Ovary (tissue), 9 donors: ENCODE results near the gene NFATC2IP. TPM values are rescaled to one million over a fixed set of nuclear protein-coding genes. Genes with fewer than 3 reads are reported as not detected.

Experiments
- DNase-seq, 5 donors: peaks; one replicate each; pipeline ENCODE4 v3.0.0-alpha.2; 2019 to 2020
- H3K27ac ChIP-seq, 2 donors: fragments of 200-600 bp; one replicate each; pipeline versions ENCODE4 v1.5.1 to v1.8.0; 2019 to 2022
- H3K27me3 ChIP-seq: fragments of 200-600 bp; one replicate; pipeline ENCODE4 v1.8.0; 2022
- H3K36me3 ChIP-seq: fragments of 200-600 bp; sonication (generic); one replicate; pipeline ENCODE4 v1.5.1; 2019
- H3K4me1 ChIP-seq: one replicate; pipeline ENCODE4 v1.8.1; 2013; ENCODE audit warnings: mild to moderate bottlenecking, moderate library complexity; ENCODE audit not compliant: insufficient read depth
- H3K4me3 ChIP-seq: fragments of 200-600 bp; sonication (generic); one replicate; pipeline ENCODE4 v1.5.1; 2017
- H3K9me3 ChIP-seq, 2 donors: fragments of 200-600 bp in 1 of 2; sonication (generic) in 1 of 2; one replicate each; pipeline versions ENCODE4 v1.5.1 to v1.8.1; 2013 to 2019; ENCODE audit warnings: mild to moderate bottlenecking in 1 of 2, moderate library complexity in 1 of 2
- EP300 ChIP-seq: sonication (generic); formaldehyde crosslinking; IDR thresholded peaks from one replicate; pipeline ENCODE4 v1.6.1; 2017; ENCODE audit warnings: antibody characterized with exemption
- POLR2A ChIP-seq: fragments of 450-650 bp; IDR thresholded peaks from one replicate; pipeline ENCODE4 v1.6.1; 2017; ENCODE audit warnings: antibody characterized with exemption, mild to moderate bottlenecking, moderate library complexity
- WGBS, 3 donors: extraction: QIAGEN DNeasy Blood & Tissue Kit in 1 of 3; methylation state at CpG; one replicate each; pipeline versions ENCODE4 v1.1.5 to v1.1.7; 2013 to 2017; 5-methylcytosine and 5-hydroxymethylcytosine counted together
- intact Hi-C, 4 donors: fragments of 100-400 bp; cut with DNase I; formaldehyde crosslinking; loops; one replicate each; pipeline versions ENCODE4 v1.11.0 to v1.15.1; 2022 to 2023
- polyA plus RNA-seq, 2 donors: library from polyadenylated mRNA; stranded (reverse); fragments of 200-250 nt in 1 of 2; fragments of 350-450 nt in 1 of 2; fragmentation: Illumina TruSeq in 1 of 2; extraction: RNeasy Lipid Tissue Mini Kit (QIAGEN cat#74804) in 1 of 2; gene quantifications; one replicate each; pipeline ENCODE4 v1.2.3, GENCODE V29; 2013 to 2014
- total RNA-seq, 7 donors: library from RNA; depleted of rRNA in 2 of 7; stranded (reverse); fragments of >200 nt in 2 of 7; fragmentation: NEBNext Ultra II Directional in 3 of 7; extraction: Animal tissue kit (Norgen Biotek cat#: 25700) in 3 of 7; gene quantifications; one replicate each; pipeline versions ENCODE4 v1.1.0 to v1.2.4, GENCODE V29; 2016 to 2023
- TF ChIP-seq, protein P1 (sequence below), 3 donors: fragments of 450-650 bp in 2 of 3; fragments of 200-600 bp in 1 of 3; IDR thresholded peaks; one replicate each; pipeline versions ENCODE4 v1.5.1 to v1.8.0; 2016 to 2022; ENCODE audit warnings: antibody characterized with exemption in 3 of 3, mild to moderate bottlenecking in 1 of 3
- donor health status: DM: no; HTN: no; CAD: no; lungs with moderate emphysema.
- donor health status: DM: no; HTN: no; CAD: no.
- donor health status: Bipolar disorder and iron deficiency.
- donor health status: DM: yes; HTN: yes; CAD: no.
- donor health status: DM: no; HTN: no; CAD: no.
- donor health status: DM: yes; HTN: yes; CAD: no.

The NFATC2IP gene
- total and polyA plus RNA-seq, 9 donors = 17.9 to 31.5 (median 23.3) TPM

DNA sequence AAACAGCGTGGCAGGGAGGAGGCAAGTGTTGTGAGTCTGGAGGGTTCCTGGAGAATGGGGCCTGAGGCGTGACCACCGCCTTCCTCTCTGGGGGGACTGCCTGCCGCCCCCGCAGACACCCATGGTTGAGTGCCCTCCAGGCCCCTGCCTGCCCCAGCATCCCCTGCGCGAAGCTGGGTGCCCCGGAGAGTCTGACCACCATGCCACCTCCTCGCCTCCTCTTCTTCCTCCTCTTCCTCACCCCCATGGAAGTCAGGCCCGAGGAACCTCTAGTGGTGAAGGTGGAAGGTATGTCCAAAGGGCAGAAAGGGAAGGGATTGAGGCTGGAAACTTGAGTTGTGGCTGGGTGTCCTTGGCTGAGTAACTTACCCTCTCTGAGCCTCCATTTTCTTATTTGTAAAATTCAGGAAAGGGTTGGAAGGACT lies 18.9 kb upstream of the NFATC2IP start, which contains the start of gene CD19:
Gene CD19, plus strand, starts transcription at position 171 of the 425 bp plus-strand sequence. Its CDS starts 30 bp downstream, at position 201.
- WGBS, 3 donors = 88 to 92% (median 91%) methylated on average over 10 of the region's 10 CpGs
- Histone ChIP-seq H3K4me3 (no peak within 1 kb of the TSS), H3K27ac (no peak within 1 kb of the TSS), H3K27me3 (no peaks in the 10 kb centered on the region), H3K36me3 (no peaks in the 10 kb centered on the region), H3K9me3 (no peaks in the 10 kb centered on the region), H3K4me1 (peaks cover 5% of the 10 kb centered on the region)
- intact Hi-C loops = loop anchor here in 2 of 4 donors (2.0 to 10.0 kb wide), 2 partner anchors 17 to 107 kb away; partner anchors contain the start of gene ATXN2L (in 1 of the 2)
- DNase-seq = no peak
- TF ChIP-seq, protein P1, sequence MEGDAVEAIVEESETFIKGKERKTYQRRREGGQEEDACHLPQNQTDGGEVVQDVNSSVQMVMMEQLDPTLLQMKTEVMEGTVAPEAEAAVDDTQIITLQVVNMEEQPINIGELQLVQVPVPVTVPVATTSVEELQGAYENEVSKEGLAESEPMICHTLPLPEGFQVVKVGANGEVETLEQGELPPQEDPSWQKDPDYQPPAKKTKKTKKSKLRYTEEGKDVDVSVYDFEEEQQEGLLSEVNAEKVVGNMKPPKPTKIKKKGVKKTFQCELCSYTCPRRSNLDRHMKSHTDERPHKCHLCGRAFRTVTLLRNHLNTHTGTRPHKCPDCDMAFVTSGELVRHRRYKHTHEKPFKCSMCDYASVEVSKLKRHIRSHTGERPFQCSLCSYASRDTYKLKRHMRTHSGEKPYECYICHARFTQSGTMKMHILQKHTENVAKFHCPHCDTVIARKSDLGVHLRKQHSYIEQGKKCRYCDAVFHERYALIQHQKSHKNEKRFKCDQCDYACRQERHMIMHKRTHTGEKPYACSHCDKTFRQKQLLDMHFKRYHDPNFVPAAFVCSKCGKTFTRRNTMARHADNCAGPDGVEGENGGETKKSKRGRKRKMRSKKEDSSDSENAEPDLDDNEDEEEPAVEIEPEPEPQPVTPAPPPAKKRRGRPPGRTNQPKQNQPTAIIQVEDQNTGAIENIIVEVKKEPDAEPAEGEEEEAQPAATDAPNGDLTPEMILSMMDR (IDR thresholded peaks at IDR 0.05) = no peak
- TF ChIP-seq EP300 (no peak), POLR2A (no peak)

DNA sequence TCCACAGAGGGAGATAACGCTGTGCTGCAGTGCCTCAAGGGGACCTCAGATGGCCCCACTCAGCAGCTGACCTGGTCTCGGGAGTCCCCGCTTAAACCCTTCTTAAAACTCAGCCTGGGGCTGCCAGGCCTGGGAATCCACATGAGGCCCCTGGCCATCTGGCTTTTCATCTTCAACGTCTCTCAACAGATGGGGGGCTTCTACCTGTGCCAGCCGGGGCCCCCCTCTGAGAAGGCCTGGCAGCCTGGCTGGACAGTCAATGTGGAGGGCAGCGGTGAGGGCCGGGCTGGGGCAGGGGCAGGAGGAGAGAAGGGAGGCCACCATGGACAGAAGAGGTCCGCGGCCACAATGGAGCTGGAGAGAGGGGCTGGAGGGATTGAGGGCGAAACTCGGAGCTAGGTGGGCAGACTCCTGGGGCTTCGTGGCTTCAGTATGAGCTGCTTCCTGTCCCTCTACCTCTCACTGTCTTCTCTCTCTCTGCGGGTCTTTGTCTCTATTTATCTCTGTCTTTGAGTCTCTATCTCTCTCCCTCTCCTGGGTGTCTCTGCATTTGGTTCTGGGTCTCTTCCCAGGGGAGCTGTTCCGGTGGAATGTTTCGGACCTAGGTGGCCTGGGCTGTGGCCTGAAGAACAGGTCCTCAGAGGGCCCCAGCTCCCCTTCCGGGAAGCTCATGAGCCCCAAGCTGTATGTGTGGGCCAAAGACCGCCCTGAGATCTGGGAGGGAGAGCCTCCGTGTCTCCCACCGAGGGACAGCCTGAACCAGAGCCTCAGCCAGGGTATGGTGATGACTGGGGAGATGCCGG lies 18.2 kb upstream of the NFATC2IP start:
- Histone ChIP-seq H3K4me1 (peaks cover 5% of the 10 kb centered on the region), H3K27me3 (no peaks in the 10 kb centered on the region), H3K27ac (no peak overlapping the region), H3K9me3 (no peaks in the 10 kb centered on the region), H3K36me3 (no peaks in the 10 kb centered on the region), H3K4me3 (no peak overlapping the region)
- WGBS, 3 donors = 74 to 82% (median 78%) methylated on average over 20 of the region's 20 CpGs
- no peak for DNase-seq
- TF ChIP-seq POLR2A (no peak), EP300 (no peak)
- TF ChIP-seq, protein P1 (IDR thresholded peaks at IDR 0.05) = no peak
- intact Hi-C loops = loop anchor here in 1 of 4 donors (10.0 kb wide), 1 partner anchor 108 kb away; the partner anchor contains the start of gene ATXN2L

DNA sequence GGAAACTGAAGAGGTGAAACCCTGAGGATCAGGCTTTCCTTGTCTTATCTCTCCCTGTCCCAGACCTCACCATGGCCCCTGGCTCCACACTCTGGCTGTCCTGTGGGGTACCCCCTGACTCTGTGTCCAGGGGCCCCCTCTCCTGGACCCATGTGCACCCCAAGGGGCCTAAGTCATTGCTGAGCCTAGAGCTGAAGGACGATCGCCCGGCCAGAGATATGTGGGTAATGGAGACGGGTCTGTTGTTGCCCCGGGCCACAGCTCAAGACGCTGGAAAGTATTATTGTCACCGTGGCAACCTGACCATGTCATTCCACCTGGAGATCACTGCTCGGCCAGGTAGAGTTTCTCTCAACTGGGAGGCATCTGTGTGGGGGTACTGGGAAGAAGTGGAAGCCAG lies 17.6 kb upstream of the NFATC2IP start:
- WGBS, 3 donors = 79 to 87% (median 81%) methylated on average over 8 of the region's 8 CpGs
- Histone ChIP-seq H3K27ac (no peak overlapping the region), H3K4me3 (no peak overlapping the region), H3K36me3 (no peaks in the 10 kb centered on the region), H3K4me1 (peaks cover 5% of the 10 kb centered on the region), H3K9me3 (no peaks in the 10 kb centered on the region), H3K27me3 (no peaks in the 10 kb centered on the region)
- no peak for TF ChIP-seq POLR2A
- TF ChIP-seq, protein P1 (IDR thresholded peaks at IDR 0.05) = no peak
- TF ChIP-seq EP300 = no peak
- DNase-seq = no peak
- intact Hi-C loops = loop anchor here in 1 of 4 donors (10.0 kb wide), 1 partner anchor 108 kb away; the partner anchor contains the start of gene ATXN2L

DNA sequence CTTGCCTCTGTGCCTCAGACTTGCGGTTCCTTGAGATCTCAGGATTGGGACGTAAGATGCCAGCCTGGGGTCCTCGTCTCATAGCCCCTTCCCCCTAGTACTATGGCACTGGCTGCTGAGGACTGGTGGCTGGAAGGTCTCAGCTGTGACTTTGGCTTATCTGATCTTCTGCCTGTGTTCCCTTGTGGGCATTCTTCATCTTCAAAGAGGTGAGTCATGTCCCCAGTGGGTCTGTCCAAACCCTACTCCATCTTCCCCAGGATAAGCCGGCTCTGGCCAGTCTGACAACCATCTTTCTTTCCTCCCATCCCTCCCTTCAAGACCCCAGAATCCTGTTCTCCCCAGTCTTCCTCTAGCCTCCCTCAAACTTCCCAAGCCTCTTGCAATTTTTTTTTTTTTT lies 15.4 kb upstream of the NFATC2IP start:
- intact Hi-C loops = loop anchor here in 2 of 4 donors (5.0 to 10.0 kb wide), 2 partner anchors 111 to 123 kb away; partner anchors contain the start of gene ATXN2L (in 1 of the 2)
- Histone ChIP-seq H3K27ac (no peak overlapping the region), H3K9me3 (no peaks in the 10 kb centered on the region), H3K36me3 (no peaks in the 10 kb centered on the region), H3K4me1 (peaks cover 5% of the 10 kb centered on the region), H3K27me3 (no peaks in the 10 kb centered on the region), H3K4me3 (no peak overlapping the region)
- DNase-seq = no peak
- WGBS, 3 donors = 95 to 98% (median 96%) methylated on average over 4 of the region's 4 CpGs
- TF ChIP-seq, protein P1 (IDR thresholded peaks at IDR 0.05) = no peak
- TF ChIP-seq POLR2A (no peak), EP300 (no peak)
